NCI-H1417 treated with DMSO at 0.1 percent for 48 hours (cell line): Measurements from ENCODE around the gene RBMS1.

ENCODE experiments used
- DNase-seq: peaks from one replicate; lab custom pipeline; 2025; lab: John Stamatoyannopoulos, UW

Gene RBMS1

GRCh38 chr2:160332318-160332717, 161.3 kb downstream of the RBMS1 start:
- no peak for DNase-seq

DNA sequence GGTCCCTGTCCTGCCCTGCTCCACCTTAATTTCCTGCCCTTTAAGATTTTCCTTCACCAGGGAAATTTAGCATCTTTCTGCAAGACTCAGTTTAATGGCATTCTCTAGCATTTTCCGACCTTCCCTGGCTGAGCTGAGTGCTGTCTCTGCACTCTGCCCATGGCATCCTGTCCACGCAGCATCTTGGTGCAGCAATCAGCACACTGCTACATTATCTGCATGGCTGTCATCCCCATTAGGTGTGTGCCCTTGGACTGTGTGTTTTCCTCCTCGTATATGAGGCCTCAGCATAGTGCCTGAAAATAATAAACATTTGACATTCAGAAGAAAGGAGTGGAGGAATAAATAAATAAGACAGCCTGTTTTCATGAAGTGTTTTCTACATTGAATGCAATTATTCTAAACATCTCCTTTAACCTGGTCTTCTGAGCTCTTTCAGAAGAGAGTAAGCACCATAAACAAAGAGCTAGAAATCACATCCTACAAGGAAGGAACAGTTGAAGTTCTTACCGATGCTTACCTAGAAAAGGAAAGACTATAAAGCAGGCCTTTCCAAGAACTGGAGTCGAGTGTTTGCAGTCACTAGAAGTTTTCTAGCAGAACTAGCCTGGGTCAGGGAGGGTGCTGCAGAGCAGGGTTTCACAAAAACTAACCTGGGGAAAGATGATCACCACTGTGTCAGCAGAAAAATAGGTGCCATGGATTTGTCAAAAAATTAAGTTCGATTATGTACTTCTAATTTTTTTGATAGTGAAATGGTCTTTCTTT, 162.2 kb downstream of the RBMS1 start:
- DNase-seq, result no peak

- no peak for DNase-seq
Observed at GRCh38 chr2:160328811-160329527, 164.6 kb downstream of the RBMS1 start.

DNA sequence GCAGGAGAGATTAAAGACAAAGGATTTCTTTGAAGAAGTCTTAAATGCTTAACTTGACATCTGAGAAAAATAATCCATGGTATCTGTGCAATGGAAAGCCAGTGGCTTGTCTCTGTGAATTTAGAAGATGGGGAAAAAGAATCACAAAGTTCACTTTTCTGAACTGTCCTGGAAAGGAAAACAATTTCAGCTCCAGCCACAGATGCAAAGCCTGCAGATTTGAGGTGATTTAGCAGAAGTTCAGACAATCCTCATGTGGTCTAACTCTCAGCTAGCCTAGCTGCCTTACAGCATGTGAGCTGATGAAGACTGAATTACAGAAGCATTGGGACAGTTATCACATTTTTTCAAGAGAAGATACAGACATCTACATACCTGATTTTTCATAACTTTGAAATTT, 166.8 kb downstream of the RBMS1 start:
- no peak for DNase-seq

- DNase-seq, result no peak
Observed at GRCh38 chr2:160325418-160325817, 168.2 kb downstream of the RBMS1 start.

DNA sequence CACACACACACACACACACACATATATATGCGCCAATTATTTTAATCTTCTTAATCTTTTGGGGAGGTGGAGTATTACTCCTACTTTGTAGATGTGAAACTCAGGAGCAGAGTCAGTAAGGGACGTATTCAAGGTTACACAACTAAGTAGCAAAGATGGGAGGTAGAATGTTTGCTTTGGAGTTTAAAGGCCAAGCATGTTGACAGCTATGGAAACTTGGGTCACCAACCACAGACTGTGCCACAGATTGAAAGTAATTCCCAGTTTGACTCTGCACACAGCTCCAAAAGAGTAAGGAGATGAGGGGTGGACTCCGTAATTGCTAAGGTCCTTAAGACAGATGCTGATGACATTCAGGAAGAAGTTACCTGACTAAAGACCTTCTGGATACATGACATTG, 168.7 kb downstream of the RBMS1 start:
- no peak for DNase-seq

DNA sequence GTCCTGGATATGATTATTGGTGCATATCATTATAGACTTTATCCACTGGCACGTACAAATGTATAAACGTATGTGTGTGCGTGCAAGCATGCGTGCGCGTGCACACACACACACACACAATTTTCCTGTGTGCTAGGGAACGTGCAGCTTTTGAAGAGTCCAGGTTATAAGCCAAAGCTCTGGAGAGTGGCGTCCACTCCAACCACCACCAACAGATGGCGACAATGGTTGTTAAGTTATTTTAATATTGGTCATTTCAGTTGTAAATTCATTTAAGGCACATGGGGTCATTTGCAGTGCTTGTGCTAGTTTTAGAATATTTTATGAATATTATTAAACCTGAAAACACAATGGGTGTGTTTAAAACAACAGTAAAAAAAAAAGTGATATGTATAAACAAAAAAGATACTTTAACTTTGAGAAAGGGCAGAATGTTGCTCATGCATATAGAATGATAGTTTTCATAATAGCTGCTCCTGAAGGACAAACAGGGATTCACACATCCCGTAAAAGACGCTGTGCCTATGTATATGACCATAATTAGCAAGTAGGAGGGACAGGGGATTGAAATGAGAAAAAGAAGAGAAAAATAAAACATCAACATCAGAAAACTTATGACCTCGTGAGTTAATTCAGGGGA, 169.3 kb downstream of the RBMS1 start:
- no peak for DNase-seq

DNA sequence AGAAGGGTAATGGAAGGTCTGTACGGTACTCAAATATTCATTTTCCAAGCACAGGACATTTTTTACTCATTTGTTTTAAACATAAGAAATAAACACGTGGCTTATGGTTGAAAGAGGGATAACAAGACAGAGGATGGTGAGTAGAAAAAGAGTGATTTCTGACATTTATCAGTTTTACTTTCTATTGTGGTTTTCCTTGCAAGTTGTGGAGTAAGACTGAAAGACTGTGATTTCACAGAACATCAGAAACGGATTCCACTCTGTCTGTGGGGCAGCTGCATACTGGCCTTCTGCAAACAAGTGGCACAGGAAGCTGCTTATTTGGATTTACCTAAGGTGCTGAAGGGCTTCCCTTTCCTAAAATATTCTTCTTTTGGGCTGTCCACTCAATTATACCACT, 171.3 kb downstream of the RBMS1 start:
- no peak for DNase-seq

DNA sequence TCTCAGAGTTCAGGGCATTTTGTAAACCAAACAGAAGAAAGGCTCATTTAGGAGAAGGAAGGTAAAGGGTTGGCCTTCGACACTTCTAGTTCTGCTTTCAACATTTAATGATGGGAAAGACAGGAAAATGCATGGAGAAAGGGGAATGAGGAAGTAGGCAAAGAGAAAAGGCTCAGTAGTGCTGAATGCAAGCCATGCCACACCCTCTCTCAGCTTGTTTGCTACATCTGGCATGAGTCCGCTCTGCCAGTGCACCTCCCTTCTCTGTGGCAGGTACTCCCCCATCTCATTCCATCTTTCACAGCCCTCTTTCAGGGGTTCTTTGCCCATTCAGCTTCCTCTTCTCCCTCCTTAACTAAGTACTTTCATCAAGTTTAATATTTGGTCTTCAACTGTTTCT, 172.6 kb downstream of the RBMS1 start:
- DNase-seq, result no peak

DNA sequence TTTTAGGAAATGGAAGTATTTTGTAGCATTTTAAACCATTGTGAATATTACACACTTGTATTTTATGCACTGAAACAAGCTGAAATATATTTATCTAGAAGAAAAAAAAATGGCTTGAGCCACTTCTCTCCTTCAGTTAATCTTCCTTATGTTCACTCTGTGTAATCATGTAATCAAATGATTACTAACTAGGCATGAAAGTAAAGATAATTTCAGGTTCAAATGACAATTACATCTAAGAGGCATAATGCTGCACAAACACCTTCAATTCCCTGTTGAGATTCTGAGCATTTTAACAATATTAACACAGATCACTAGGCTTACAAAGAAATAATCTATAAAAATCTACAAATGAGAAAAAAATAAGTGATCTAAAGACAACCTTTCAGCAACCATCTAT, 173.9 kb downstream of the RBMS1 start:
- DNase-seq, result no peak

- no peak for DNase-seq
Observed at GRCh38 chr2:160318218-160318617, 175.4 kb downstream of the RBMS1 start.

- no peak for DNase-seq
Observed at GRCh38 chr2:160317181-160318099, 176.2 kb downstream of the RBMS1 start.

DNA sequence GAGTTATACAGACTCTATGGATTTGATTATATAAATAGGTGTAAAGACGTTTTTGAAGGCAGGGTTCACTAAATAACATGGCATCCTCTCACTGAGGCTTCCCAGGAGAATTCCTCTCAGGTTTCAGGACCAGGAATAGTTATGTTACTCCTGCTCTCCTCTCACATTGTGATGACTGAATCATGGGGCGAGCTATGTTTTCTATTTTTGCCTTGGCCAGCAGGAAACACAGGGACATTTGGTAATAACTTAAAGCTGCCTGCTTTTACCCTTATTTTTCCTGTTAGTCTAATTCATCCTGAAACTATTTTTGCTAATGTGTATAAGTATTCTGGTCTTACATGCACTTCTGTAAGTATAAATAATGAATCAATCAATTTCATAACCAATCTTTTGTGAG, 178.3 kb downstream of the RBMS1 start:
- DNase-seq, result no peak

DNA sequence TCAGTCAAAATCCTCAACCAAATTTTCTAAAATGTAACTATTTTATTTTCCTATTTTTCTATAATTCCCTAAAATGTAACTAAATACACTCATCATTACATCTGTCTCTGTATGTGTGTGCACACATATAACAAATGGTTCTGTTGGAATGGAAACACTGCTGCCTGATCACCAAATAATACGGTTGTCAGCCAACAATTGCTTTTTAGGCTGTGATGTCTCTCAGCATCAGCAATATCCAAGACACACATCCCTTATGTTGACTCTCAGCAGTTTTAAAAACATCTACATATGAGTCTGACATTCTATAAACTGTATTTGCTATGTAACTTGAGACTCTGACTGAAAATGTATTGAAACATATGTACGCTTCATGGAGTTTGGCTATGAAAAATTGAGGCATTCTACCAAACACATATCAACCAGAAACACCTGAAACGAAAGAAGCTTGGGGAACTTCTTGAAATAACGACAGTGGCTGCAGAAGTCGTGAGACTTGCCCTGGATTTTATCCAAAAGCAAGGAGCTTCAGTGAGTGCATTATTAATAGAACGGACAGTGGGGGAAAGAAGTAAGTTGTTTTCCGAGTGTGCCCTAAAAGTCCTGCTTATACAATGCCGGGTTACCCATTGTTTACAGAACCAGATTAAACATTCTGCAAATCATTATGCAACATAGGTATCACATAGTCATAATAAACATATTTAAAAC, 183.3 kb downstream of the RBMS1 start:
- no peak for DNase-seq

DNA sequence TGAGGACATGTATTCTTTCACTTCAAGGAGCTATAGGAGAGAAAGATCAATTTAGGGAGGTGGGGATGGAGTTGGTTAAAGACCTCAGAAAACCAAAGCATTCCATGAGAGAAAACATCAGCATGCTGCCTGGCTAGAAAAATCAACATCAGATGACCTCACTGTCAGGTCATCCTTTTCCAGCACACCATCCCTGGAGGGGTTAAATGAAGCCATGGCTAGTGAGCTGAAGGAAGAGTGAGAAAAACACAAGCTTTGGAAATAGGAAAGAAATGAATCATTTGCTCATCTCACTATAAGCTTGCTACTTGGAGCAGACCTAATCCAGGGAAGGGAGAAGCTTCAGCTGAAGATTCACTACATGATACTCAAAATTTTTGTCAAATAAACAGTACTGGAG, 184.0 kb downstream of the RBMS1 start:
- no peak for DNase-seq

DNA sequence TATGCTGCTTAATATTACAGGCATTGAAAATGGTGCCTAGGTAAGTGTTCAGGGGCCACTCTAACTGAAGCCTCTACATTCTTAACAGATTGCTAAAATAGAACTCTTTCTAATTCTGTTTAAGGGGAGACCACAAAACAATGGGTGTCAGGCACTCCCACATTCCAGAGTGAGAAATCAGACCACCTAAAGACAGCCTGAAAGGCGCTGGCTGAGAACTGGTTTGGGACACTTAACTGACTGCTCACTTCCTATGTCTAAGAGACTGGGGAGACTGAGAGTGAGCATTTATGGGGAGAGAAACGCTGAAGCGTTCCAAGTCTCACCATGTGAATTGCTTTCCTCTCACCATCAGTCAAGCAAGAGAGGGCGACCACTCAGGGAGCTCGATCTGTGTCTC, 184.7 kb downstream of the RBMS1 start:
- DNase-seq, result no peak

GRCh38 chr2:160308476-160308875, 185.1 kb downstream of the RBMS1 start:
- DNase-seq, result no peak

GRCh38 chr2:160306985-160307384, 186.6 kb downstream of the RBMS1 start:
- DNase-seq, result no peak

GRCh38 chr2:160305081-160305750, 188.4 kb downstream of the RBMS1 start:
- DNase-seq, result no peak

DNA sequence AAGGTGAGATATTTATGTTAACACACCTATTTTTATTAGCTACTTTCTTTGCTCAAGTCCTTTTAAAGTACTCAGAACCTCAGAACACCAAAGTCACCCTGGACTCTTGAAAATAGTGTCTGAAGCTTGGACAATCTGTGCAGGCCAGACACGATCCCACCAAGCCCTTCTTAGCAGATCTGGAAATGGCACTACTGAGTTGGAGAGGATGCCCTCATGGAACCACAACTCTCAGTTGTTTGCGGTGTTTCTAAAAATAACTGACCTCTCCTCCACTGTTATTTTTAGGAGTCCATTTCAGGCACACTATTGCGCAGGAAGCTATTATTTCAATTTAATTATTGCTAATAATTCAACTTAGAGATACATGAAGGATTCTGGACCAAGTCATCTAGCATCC, 190.1 kb downstream of the RBMS1 start:
- DNase-seq, result no peak

DNA sequence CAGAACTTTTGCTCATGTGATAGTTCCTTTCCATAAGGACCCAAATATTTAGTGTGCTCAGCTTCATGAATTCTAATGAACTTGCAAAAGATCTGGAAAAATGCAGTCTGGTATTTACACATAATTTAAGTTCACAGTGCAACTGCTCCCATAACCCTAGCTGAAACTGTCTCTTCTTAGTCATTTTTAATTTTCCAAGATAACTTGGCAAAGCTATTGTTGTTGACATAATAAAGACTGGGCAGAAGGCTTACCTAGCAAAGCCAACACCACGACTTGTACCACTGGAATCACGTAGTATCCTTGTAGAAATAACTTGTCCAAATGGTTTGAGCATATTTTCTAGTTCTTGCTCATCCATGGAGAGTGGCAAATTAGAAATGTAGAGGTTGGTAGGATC, 190.5 kb downstream of the RBMS1 start:
- DNase-seq, result no peak
